ENCODE measurements around the gene CRYAA.

GRCh38 chr21:43195121-43196021 is 26.6 kb downstream of the CRYAA start:
- no peak for TF ChIP-seq HDGF (IDR thresholded peaks at IDR 0.05; ENCODE audit: borderline replicate concordance)
- TF ChIP-seq NFRKB (IDR thresholded peaks at IDR 0.05): no peak
- no peak for TF ChIP-seq ZNF384 (IDR thresholded peaks at IDR 0.05)
- no peak for TF ChIP-seq FOXA1 (IDR thresholded peaks at IDR 0.05)

Data from HEK293T (cell line).